Erythroblast (primary cell): ENCODE data around the gene LTB.

Experiments
- DNase-seq, 2 experiments: peaks; one replicate each; lab custom pipeline; 2025; lab: John Stamatoyannopoulos, UW
- GATA1 ChIP-seq: IDR thresholded peaks from 2 replicates; pipeline ENCODE4 v1.6.1; 2011; ENCODE audit warnings: low read depth, mild to moderate bottlenecking, control low read depth, low read length, moderate library complexity
- POLR2A ChIP-seq: IDR thresholded peaks from 2 replicates; pipeline ENCODE4 v1.6.1; 2011; ENCODE audit warnings: mild to moderate bottlenecking, low read length

LTB gene

GRCh38 chr6:31543639-31544038 is 38.6 kb downstream of the LTB start:
- no peak for DNase-seq
- TF ChIP-seq GATA1: no peak

GRCh38 chr6:31541658-31542521 is 40.3 kb downstream of the LTB start, which contains the start of gene DDX39B:
Gene DDX39B (minus strand): TSS chr6:31542003. CDS start chr6:31540532, 1,471 bp downstream.
- DNase-seq: peak; percentile 98
- TF ChIP-seq GATA1: no peak
- TF ChIP-seq POLR2A: peak; percentile 98

- DNase-seq: peak; percentile 79 to 83
- TF ChIP-seq POLR2A: no peak
- no peak for TF ChIP-seq GATA1
These were observed 41.1 kb downstream of the LTB start for GRCh38 chr6:31541059-31541657.

DNA sequence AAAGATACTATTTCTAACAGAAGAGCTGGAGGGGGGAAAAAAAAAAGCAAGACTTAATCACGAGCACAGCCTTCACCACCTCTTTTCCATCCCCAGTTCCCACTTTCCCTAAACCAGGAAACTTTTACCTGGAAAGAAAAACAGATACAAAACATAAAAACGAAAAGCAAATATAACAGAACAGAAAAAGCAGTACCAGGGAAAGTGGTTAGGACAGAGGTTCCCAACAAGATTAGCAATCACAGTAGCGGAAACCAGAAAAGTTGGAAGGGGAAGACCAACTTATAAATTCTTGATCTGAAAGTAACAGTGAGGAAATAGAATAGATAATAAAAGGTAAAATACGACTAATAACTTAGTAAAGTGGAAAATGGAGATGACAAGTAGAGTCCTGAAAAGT is 41.6 kb downstream of the LTB start:
- TF ChIP-seq POLR2A (no peak), GATA1 (no peak)
- DNase-seq: no peak

DNA sequence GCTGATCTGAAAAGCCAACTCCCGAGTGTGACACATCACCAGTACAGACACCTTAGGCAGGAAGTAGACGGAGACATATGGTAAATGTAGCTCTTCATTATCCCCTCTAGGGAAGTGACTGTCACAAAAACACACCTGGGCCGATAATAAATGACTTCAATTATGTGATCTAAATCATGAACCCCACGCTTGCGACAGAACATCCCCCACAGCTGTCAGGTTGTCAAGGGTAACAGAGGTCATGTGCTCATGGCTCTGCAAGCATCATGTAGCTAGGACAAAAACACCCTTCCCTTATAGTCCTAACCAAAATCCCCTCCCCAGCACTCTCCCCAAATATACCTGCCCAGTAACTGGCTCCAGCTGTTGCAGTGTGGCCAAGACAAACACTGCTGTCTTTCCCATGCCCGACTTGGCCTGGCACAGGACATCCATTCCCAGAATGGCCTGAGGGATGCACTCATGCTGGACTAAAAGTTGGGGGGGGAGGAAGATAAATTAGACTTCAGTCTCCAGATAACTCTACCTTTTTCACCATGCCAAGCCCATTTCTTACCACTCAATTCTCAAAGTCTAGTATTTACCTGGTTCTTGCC is 43.3 kb downstream of the LTB start:
- TF ChIP-seq GATA1 (no peak), POLR2A (no peak)
- no peak for DNase-seq

DNA sequence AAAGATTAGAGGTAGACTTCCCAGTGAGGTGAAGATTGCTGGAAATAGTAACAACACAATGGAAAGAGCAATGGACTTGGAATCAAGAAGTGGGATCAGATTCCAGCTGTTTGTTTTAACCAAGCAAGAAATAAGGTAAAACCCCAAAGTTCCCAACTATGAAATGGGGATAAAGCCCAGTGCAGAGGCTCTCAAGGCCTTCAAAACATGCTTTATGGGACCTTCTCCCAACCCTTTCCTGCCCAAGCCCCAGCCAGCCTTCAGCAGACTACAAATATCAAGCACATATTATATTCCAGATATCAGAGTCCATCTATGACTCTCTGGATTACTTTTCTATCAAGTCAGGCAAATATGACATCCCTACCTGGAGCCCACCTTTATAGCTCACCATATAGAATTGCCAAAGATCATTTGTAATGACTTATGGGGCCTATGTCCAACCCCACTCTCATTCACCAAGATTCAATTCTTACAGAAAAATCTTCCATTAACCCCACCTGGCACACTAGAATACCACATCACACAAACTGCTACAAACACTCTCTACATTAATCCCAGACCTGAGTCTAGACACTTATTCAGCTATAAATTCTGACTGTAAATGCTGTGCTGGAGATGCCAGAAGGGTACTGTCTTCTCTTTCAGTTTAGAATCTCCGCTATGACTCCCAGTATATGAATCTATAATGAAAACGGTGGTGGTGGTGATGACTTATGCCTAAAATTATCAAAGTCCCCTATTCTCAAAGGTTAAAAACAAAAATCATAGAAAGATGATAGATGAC is 46.5 kb downstream of the LTB start:
- DNase-seq: no peak
- no peak for TF ChIP-seq GATA1
- TF ChIP-seq POLR2A: no peak

- no peak for DNase-seq
- TF ChIP-seq POLR2A: no peak
- no peak for TF ChIP-seq GATA1
These were observed 47.6 kb downstream of the LTB start for GRCh38 chr6:31534521-31535040.

DNA sequence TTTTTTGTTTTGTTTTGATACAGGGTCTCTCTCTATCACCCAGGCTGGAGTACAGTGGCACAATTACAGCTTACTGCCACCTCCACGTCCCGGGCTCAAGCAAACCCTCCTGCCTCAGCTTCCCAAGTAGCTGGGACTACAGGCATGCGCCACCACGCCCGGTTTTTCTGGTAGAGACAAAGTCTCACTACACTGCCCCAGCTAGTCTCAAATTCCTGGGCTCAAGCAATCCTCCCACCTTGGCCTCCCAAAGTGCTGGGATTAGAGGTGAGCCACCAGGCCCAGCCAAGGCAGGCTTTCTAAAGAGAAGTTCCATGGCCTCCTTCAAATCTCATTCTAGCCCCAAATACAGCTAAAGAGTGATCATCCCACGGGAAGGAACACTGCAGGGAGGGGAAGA is 48.2 kb downstream of the LTB start:
- TF ChIP-seq POLR2A (no peak), GATA1 (no peak)
- DNase-seq: no peak

DNA sequence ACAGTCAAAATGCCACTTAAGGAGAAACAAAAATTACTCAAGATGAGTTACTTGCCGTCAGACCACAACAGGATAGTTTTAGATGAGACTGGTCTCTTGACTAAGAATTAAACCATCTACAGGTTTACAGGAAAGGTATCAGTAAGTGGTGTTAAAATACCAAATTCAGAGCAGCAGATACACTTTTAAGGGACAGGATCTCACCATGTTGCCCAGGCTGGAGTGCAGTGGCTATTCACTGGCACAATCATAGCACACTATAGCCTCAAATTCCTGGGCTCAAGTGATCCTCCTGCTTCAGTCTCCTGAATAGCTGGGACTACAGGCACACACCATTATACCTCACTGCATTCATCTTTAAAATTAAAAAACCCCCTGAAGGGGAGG is 48.8 kb downstream of the LTB start:
- TF ChIP-seq GATA1 (no peak), POLR2A (no peak)
- no peak for DNase-seq

- peak; percentile 11 for TF ChIP-seq POLR2A
- TF ChIP-seq GATA1: no peak
- DNase-seq: no peak
These were observed 49.4 kb downstream of the LTB start for GRCh38 chr6:31532644-31533454.

DNA sequence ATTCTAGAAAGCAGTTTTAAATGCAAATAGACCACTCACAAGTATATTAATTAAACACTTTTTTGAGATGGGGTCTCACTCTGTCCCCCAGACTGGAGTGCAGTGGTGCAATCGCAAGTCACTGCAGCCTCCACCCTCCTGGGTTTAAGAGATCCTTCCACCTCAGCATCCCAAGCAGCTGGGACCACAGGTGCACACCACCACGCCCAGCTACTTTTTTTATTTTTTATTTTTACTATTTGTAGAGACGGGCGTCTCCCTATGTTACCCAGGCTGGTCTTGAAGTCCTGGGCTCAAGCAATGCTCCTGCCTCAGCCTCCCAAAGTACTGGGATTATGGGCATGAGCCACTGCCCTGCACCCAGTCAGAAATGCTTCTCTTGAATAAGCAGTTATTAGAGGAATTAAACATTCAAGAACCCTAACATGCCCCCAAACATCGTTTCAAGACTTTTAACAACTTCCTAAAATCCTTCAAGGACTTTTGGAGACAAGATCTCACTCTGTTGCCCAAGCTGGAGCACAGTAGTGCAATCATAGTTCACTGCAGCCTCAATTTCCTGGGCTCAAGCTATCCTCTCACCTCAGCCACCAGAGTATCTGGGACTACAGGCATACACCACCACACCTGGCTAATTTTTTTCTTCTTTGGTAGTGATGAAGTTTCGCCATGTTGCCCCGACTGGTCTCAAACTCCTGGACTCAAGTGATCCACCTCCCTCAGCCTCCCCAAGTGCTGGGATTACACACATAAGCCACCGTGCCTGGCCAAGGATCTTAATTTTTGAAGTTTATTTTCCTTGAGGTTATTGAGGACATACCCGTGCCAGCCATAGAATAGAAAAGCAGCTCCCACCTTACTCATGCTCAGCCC is 50.2 kb downstream of the LTB start:
- DNase-seq: no peak
- TF ChIP-seq GATA1: no peak
- no peak for TF ChIP-seq POLR2A

DNA sequence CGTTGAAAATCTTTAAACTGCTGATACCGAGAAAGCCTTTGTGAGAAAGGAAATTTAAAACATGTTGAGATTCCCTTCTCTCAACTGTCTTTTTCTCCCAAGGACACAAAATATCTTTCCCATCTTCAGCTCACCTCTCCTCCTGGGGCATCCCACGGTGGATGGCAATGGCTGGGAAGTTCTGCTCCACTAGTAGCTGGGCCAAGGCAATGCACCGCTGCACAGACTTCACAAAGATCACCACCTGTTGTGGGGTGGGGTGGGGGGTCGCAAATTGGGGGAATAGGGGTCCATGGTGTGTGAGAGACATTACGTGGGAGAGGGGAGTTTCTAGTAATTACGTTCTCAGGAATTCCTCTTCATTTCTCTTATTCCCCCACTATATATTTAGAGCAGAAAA is 51.1 kb downstream of the LTB start:
- TF ChIP-seq GATA1: no peak
- no peak for TF ChIP-seq POLR2A
- no peak for DNase-seq
